Measurements from ENCODE around the gene COL4A2.

The COL4A2 gene

DNA sequence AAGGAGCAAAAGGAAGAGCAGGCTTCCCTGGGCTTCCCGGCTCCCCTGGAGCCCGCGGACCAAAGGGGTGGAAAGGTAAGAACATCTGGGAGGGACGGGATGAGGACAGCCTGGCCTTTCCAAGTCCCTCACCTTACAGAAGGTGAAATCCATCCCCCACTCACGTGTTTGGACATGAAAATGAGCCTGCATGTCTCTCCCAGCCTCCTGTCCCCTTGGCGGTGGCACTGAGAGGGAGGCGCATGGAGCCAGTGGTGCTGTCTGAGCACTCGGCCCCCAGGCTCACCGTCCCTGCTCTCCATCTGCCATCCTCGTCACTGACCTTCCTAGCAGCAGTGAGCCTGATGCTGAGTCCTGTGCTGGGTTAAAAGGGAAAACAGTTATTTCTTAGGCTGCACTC is 150.3 kb downstream of the COL4A2 start:
- Mint-ChIP-seq H3K27ac (no peak overlapping the region), H3K36me3 (ENCODE audit: low read depth) (no peaks in the 10 kb centered on the region), H3K4me3 (no peak overlapping the region), H3K9me3 (no peaks in the 10 kb centered on the region), H3K27me3 (peaks cover 29% of the 10 kb centered on the region), H3K4me1 (peaks cover 5% of the 10 kb centered on the region)
- DNase-seq (no peak), ATAC-seq (no peak)

DNA sequence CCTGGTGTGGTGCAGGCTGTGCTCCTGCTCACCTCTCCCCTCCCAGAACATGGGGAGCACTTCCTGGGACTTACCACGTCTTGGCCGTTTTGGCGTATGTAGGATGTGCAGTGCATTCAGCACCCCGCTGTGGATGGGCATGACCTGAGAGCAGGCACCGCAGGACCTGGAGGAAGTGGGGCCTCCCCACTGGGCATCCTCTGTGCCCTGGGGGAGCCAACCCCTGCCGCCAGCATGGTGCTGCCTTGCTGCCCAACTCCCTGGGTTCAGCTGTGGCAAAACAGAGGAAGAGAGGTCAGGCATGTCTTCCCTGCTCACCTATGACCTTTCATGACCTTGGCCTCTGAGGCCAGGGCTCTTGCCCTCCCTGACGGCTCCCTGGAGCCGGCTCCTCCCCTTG is 150.9 kb downstream of the COL4A2 start:
- peaks cover 29% of the 10 kb centered on the region for H3K27me3 Mint-ChIP-seq
- DNase-seq (no peak), ATAC-seq (no peak)
- no peaks in the 10 kb centered on the region for H3K36me3 Mint-ChIP-seq (ENCODE audit: low read depth)
- H3K27ac Mint-ChIP-seq: no peak overlapping the region
- H3K4me1 Mint-ChIP-seq: peaks cover 5% of the 10 kb centered on the region
- H3K4me3 Mint-ChIP-seq: no peak overlapping the region
- no peaks in the 10 kb centered on the region for H3K9me3 Mint-ChIP-seq

DNA sequence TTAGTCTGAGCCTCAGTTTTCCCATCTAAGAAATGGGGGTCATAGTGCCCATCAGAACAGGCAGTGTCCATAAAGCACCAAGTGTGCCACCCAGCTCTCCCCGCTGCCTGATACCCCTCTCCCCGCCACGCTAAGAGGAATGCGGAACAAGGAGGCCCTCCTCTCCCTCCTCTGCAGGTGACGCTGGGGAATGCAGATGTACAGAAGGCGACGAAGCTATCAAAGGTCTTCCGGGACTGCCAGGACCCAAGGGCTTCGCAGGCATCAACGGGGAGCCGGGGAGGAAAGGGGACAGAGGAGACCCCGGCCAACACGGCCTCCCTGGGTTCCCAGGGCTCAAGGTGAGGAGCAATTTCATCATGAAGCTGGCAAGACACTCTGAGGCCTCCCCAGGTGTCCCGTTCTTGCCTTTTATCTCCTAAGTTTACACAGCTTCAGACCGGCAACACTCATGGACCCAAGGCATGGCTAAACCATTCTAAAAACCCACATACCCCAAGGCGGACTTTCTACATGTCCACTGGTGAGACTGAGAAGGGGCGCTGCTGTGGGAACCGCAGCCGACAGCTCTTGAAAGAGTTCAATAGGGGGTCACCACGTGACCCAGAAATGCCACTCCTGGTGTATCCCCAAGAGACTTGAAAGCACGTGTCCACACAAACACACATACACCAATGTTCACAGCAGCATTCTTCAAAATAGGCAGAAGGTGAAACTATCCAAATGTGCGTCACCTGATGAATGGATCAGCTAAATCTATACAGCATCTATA is 151.7 kb downstream of the COL4A2 start:
- Mint-ChIP-seq H3K4me3 (no peak overlapping the region), H3K36me3 (ENCODE audit: low read depth) (no peaks in the 10 kb centered on the region), H3K4me1 (peaks cover 7% of the 10 kb centered on the region), H3K27me3 (peaks cover 27% of the 10 kb centered on the region), H3K9me3 (no peaks in the 10 kb centered on the region), H3K27ac (no peak overlapping the region)
- DNase-seq (no peak), ATAC-seq (no peak)

DNA sequence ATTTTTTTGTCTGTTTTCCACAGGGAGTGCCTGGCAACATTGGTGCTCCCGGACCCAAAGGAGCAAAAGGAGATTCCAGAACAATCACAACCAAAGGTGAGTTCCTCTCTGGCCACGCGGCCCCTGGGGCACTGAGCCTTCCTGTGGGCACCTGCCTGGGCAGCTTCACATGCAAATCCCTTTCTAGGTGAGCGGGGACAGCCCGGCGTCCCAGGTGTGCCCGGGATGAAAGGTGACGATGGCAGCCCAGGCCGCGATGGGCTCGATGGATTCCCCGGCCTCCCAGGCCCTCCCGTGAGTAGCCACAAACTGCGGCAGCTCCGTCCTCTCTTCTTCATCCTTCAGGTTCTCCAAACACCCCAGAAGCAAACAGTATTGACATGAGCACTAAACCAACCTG is 155.0 kb downstream of the COL4A2 start:
- Mint-ChIP-seq H3K27ac (no peak overlapping the region), H3K4me1 (peaks cover 5% of the 10 kb centered on the region), H3K9me3 (no peaks in the 10 kb centered on the region), H3K4me3 (no peak overlapping the region), H3K36me3 (ENCODE audit: low read depth) (no peaks in the 10 kb centered on the region), H3K27me3 (peaks cover 12% of the 10 kb centered on the region)
- ATAC-seq: no peak
- DNase-seq: no peak

DNA sequence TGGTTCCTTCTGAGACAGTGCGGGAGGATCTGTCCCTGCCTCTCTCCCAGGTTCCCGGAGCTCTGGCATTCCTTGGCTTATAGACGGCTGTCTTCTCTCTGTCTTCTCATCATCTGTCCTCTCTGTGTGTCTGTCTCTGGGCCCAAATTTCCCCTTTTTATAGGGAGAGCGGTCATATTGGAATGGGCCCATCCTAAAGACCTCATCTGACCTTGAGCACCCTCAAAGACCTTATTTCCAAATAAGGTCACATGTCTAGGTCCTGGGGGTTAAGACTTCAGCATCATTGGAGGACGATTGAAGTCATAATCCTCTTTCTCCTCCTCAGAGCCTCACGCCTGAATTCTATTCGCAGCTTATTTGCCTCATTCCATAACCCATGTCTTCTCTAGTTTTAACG is 156.1 kb downstream of the COL4A2 start:
- no peak for DNase-seq
- no peak for ATAC-seq
- Mint-ChIP-seq H3K9me3 (no peaks in the 10 kb centered on the region), H3K4me3 (no peak overlapping the region), H3K27ac (no peak overlapping the region), H3K4me1 (peaks cover 5% of the 10 kb centered on the region), H3K27me3 (peaks cover 5% of the 10 kb centered on the region), H3K36me3 (ENCODE audit: low read depth) (no peaks in the 10 kb centered on the region)

DNA sequence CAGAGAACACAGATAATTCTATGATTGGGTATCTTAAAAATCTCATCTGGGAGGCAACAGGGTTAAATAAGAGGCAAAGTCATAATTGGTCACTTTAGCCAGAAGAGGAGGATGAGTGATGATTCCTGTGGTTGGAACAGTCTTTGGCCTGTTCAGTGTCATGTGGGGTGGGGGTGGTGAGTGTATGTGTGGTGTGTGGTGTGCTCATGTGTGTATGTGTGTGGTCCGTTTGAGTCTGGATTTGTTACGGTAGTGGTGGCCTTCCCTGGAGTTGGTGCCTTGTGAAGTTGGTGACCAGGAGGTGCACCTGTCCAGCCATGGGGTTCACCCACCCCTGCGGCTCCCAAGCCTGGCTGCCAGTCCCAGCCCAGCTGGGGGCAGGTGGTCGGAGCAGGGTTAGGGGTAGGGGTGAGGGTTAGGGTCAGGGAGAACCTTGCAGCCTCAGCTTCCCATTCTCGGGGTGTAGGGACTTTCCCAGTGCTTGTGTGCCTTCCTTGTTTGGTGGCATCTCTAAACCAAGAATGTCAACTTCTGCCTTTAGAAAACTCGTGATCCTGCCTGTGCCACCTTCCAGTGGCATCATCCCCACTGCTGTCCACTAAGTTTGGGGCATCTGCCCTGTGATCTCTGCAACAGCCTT is 156.9 kb downstream of the COL4A2 start:
- ATAC-seq (peak; percentile 22), DNase-seq (no peak)
- no peaks in the 10 kb centered on the region for H3K36me3 Mint-ChIP-seq (ENCODE audit: low read depth)
- no peak overlapping the region for H3K27ac Mint-ChIP-seq
- H3K4me1 Mint-ChIP-seq: peaks cover 5% of the 10 kb centered on the region
- no peak overlapping the region for H3K4me3 Mint-ChIP-seq
- H3K9me3 Mint-ChIP-seq: no peaks in the 10 kb centered on the region
- H3K27me3 Mint-ChIP-seq: peaks cover 2% of the 10 kb centered on the region

DNA sequence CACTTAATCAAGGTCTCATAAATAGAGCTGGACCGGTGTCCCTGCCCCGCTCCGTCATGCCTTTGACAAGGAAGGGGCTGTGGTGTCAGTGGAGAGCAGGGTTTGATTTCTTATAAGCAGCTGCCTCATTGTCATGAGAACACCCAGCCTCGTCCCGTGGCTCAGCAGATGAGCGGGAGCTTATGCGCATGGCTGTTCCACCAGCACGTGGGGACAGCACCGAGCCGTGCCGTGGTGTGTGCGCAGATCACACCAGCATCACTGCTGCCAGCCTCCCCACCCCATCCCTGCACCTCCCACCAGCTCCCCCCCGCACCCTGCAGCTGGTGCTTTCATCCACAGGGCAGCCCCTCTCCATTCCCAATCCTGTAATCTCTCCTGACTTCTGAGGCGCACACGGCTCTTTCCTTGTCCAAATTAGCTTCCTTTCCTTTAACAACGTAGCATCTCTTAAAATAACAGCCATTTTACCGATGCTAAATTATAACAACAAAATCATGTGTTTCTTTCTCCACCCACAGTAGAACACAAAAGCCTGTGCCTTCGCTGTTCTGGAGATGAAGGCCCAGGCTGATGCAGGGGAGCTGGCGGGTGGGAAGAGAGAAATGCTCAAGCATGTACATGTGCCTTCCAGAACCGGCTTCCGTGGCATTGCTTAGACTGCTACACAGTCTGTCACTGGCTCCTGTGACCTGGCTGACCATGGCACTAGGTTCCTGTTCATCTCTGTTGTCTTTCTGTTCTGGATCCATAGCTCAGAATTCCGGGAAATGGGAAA is 157.7 kb downstream of the COL4A2 start:
- H3K4me3 Mint-ChIP-seq: no peak overlapping the region
- H3K36me3 Mint-ChIP-seq (ENCODE audit: low read depth): no peaks in the 10 kb centered on the region
- H3K27ac Mint-ChIP-seq: no peak overlapping the region
- DNase-seq: no peak
- peaks cover 5% of the 10 kb centered on the region for H3K4me1 Mint-ChIP-seq
- H3K27me3 Mint-ChIP-seq: peaks cover 2% of the 10 kb centered on the region
- peak; percentile 20 for ATAC-seq
- no peaks in the 10 kb centered on the region for H3K9me3 Mint-ChIP-seq

DNA sequence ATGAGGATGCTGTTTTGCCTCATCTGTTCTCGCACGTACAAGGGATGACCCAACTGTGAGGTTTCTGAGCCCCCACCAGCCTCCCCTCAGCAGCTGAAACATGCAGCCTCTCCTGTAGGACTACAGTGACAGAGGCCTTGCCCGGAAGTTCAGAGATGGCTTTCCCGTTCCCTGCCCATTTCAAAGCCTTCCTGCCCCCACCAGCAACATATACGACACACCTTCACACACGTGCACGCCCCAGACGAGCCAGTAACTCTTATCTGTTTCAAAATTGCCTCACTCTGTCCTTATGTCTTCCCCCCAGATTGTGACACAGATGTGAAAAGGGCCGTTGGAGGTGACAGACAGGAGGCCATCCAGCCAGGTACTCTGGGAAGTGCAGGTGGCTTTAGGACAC is 158.6 kb downstream of the COL4A2 start:
- ATAC-seq (no peak), DNase-seq (no peak)
- H3K4me3 Mint-ChIP-seq: no peak overlapping the region
- peaks cover 1% of the 10 kb centered on the region for H3K27me3 Mint-ChIP-seq
- no peaks in the 10 kb centered on the region for H3K36me3 Mint-ChIP-seq (ENCODE audit: low read depth)
- H3K4me1 Mint-ChIP-seq: peaks cover 7% of the 10 kb centered on the region
- H3K9me3 Mint-ChIP-seq: no peaks in the 10 kb centered on the region
- H3K27ac Mint-ChIP-seq: no peak overlapping the region

DNA sequence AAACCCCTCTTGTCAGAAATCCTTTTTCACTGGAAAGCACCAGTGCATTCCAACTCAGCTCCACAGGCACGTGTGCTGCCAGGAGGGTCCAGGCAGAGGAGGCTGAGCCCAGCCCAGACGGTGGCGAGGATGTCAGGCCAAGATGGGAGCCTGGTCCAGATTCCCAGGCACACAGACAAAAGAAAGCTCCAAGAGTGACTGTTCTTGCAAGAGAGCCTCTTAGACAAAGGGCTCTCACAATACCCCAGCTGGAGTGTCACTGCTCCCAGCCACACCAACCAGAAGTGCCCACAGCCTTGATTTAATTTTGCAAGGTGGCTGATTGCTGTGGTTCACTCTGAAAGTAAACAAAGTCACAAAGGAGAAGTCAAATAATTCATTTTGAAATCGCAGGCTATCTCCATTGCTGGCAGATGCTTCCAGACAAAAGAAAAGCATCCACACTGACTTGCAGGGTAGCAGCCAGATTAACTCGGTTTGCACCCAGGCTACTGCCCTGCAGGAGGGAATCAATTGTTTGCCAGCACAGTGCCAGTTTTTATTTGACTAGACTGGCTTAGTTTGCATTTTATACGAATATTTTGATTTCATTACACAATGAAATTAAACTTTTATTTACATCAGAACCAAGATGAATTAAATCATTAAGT is 159.3 kb downstream of the COL4A2 start:
- DNase-seq: no peak
- peaks cover 5% of the 10 kb centered on the region for H3K27me3 Mint-ChIP-seq
- H3K4me1 Mint-ChIP-seq: peaks cover 10% of the 10 kb centered on the region
- H3K36me3 Mint-ChIP-seq (ENCODE audit: low read depth): no peaks in the 10 kb centered on the region
- no peaks in the 10 kb centered on the region for H3K9me3 Mint-ChIP-seq
- no peak overlapping the region for H3K27ac Mint-ChIP-seq
- ATAC-seq: no peak
- no peak overlapping the region for H3K4me3 Mint-ChIP-seq

DNA sequence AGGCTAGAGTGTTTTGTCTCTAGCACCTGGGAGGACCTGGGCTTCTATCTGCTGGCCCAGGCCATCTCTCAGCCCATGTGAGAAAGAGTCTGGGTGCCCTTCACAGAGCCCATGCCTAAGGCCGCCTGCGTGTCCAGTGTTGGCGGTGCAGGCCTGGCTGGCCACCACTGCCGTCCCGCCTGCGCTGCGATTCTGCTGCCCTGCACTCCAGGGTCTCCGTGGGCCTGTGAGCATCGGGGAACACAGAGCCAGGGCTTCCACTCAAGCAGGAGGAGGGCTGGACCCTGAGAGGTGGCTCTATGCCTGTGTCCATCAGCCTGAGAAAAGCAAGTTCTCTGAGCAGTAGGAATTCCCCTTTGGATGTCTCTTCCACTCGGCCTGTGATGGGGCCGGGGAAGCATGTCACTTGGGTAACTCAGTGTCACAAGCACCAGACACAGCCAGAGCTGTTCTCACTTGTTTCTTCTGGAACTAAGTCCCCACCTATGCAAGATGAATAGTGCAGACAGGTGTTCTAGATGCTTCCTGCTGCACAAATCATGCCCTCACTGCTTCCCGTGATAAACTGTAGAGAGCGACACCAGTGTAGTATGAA is 160.5 kb downstream of the COL4A2 start:
- no peaks in the 10 kb centered on the region for H3K36me3 Mint-ChIP-seq (ENCODE audit: low read depth)
- peaks cover 8% of the 10 kb centered on the region for H3K27me3 Mint-ChIP-seq
- DNase-seq (no peak), ATAC-seq (no peak)
- H3K9me3 Mint-ChIP-seq: no peaks in the 10 kb centered on the region
- no peak overlapping the region for H3K4me3 Mint-ChIP-seq
- H3K4me1 Mint-ChIP-seq: peaks cover 13% of the 10 kb centered on the region
- H3K27ac Mint-ChIP-seq: no peak overlapping the region

DNA sequence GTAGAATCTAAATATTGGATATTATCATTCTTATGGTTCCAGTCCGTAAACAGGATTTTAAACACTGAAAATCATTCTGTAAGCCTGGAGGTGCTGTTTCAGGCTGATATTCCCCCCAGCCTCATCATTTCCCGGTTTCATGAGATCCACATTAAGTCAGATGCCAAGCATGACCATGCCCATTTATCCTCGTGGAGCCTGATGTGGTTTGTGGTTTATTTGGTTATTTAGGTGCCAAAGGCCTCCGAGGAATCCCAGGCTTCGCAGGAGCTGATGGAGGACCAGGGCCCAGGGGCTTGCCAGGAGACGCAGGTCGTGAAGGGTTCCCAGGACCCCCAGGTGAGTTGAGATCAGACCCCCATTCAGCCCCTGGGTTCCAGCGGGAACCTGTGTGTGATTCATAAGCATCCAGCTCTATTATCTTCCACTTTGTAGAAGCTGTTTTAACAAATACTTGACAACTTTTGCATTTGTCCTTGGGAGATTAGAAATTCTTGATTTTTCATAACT is 162.0 kb downstream of the COL4A2 start:
- no peaks in the 10 kb centered on the region for H3K36me3 Mint-ChIP-seq (ENCODE audit: low read depth)
- no peak for ATAC-seq

DNA sequence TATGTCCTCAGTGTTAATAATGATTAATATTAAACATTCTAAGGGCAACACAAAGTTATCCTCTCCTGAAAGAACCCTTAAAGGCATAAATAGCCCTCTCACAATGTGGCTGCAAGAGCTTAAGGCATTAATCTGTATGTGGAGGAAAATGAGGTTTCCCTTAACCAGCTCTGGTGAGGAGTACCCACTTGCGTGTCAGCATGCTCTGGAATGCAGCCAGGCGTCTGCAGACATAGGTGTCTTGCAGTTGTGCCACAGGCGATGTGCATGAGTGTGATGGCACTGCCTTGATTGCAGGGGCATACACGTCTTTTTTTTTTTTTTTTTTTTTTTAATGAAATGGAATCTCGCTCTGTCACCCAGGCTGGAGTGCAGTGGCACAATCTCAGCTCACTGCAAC is 162.5 kb downstream of the COL4A2 start:
- H3K4me1 Mint-ChIP-seq: peaks cover 10% of the 10 kb centered on the region
- H3K36me3 Mint-ChIP-seq (ENCODE audit: low read depth): no peaks in the 10 kb centered on the region
- ATAC-seq (no peak), DNase-seq (no peak)
- no peak overlapping the region for H3K27ac Mint-ChIP-seq
- H3K4me3 Mint-ChIP-seq: no peak overlapping the region
- peaks cover 8% of the 10 kb centered on the region for H3K27me3 Mint-ChIP-seq
- H3K9me3 Mint-ChIP-seq: no peaks in the 10 kb centered on the region

More for the DNA sequence above, 162.0 kb downstream of the COL4A2 start:
- Mint-ChIP-seq H3K4me3 (no peak overlapping the region), H3K4me1 (peaks cover 10% of the 10 kb centered on the region), H3K27ac (no peak overlapping the region), H3K9me3 (no peaks in the 10 kb centered on the region), H3K27me3 (peaks cover 8% of the 10 kb centered on the region)
- no peak for DNase-seq

DNA sequence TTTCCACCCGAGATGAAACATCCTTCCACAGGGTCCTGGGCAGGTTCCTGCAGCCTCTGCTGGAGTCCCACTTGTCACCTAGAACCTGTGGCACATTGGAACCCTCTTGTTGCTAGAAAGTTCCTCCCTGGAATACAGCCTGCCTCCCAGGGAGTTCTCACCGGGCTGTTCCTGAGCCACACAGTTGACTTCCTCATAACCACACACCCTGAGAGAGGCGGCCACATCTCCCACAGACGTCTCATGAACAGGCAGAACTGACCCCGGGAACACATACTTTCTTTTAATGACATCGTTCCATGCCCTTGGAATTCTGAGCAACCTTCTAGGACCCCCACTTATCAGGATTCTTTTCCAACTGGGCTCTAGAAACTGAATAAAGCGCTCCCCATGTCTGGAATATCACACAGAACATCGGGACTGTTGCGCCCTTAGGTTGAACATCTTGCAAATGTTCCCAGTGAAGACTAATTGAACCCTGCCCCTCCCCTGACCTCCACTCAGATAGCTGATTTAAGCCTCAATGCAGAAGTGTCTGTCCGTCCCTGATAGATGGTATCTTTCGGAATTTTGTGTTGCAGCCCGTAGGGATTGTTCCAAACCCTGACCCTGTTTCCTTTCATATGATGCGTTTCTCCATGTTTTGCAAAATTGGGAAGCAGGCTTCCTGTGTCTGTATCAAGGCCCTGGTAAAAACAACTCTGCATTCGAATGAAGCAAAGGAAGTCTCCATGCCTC is 163.4 kb downstream of the COL4A2 start:
- H3K4me3 Mint-ChIP-seq: no peak overlapping the region
- H3K4me1 Mint-ChIP-seq: peaks cover 11% of the 10 kb centered on the region
- no peak for DNase-seq
- H3K27ac Mint-ChIP-seq: no peak overlapping the region
- ATAC-seq: no peak
- H3K9me3 Mint-ChIP-seq: no peaks in the 10 kb centered on the region
- peaks cover 8% of the 10 kb centered on the region for H3K27me3 Mint-ChIP-seq
- H3K36me3 Mint-ChIP-seq (ENCODE audit: low read depth): no peaks in the 10 kb centered on the region

Measured in activated naive CD8-positive, alpha-beta T cell treated with anti-CD3 and anti-CD28 coated beads, Interleukin-2, amount 50 U/mL, for 24 hours (primary cell).